Stimulated activated CD4-positive, alpha-beta T cell treated with anti-CD3 and anti-CD28 coated beads, Interleukin-12 subunit alpha, Interleukin-12 subunit beta, amount 100 ng/mL, for 24 hours (primary cell): ENCODE measurements around the gene SDS.
A peak's percentile ranks its signal among the peaks of the same experiment; 100 is the strongest.

Experiments used
- DNase-seq, 2 experiments: peaks; one replicate each; pipeline ENCODE4 v3.0.0-alpha.2; 2020; ENCODE audit warnings: low read depth in 2 of 2

The SDS gene

GRCh38 chr12:113425960-113426453 lies 22.3 kb upstream of the SDS start:
- no peak for DNase-seq

- peak; percentile 10 to 53 for DNase-seq
These were observed 21.5 kb upstream of the SDS start for GRCh38 chr12:113424915-113425823.

- no peak for DNase-seq
These were observed 20.8 kb upstream of the SDS start for GRCh38 chr12:113424456-113424855.

GRCh38 chr12:113422886-113423669 lies 19.4 kb upstream of the SDS start:
- DNase-seq = no peak

GRCh38 chr12:113422030-113422885 lies 18.6 kb upstream of the SDS start, which contains the start of gene SDSL:
SDSL (plus strand) TSS chr12:113422380; CDS start chr12:113427983, 5,603 bp downstream.
- peak in 1 of 2 experiments; percentile 20 for DNase-seq

GRCh38 chr12:113420996-113421595 lies 17.4 kb upstream of the SDS start:
- DNase-seq = no peak

GRCh38 chr12:113418213-113418879 lies 14.7 kb upstream of the SDS start:
- no peak for DNase-seq

- DNase-seq = no peak
These were observed 12.5 kb upstream of the SDS start for GRCh38 chr12:113416091-113416754.

GRCh38 chr12:113414519-113415038 lies 10.9 kb upstream of the SDS start:
- DNase-seq = no peak

- DNase-seq = no peak
These were observed 9.8 kb upstream of the SDS start for GRCh38 chr12:113413488-113413939.

GRCh38 chr12:113409462-113410124 lies 5.9 kb upstream of the SDS start:
- no peak for DNase-seq

- no peak for DNase-seq
These were observed 5.1 kb upstream of the SDS start for GRCh38 chr12:113408756-113409298.

GRCh38 chr12:113407931-113408600 lies 4.4 kb upstream of the SDS start:
- DNase-seq = no peak

- no peak for DNase-seq
These were observed 2.0 kb upstream of the SDS start for GRCh38 chr12:113405694-113406093.

GRCh38 chr12:113402586-113403260 lies 964 bp downstream of the SDS start:
- no peak for DNase-seq

- no peak for DNase-seq
These were observed 2.4 kb downstream of the SDS start for GRCh38 chr12:113401066-113402000.

GRCh38 chr12:113400362-113400761 lies 3.3 kb downstream of the SDS start:
- DNase-seq = no peak
